Measurements from ENCODE around the gene MACROD2.

The MACROD2 gene

DNA sequence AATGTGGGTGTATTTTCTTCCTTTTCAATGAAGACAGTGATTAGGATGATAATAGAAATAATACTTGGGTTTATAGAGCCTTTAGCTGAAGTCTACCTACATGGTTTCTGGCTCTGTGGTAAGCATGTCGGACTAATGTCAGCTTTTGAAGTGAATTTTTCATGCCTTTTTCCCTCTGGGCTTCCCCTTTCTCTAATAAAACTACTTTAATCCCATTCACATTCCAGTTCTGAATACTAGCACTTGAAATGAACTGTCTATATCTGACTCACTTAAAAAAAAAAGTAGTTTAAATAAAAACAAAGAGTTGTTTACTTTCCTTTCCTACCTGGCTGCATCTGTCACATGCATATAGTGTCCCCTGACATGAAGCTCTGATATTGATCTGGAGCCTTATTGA lies 888.0 kb downstream of the MACROD2 start:
- H3K4me1 Mint-ChIP-seq (ENCODE audit: low read depth) = no peaks in the 10 kb centered on the region
- H3K36me3 Mint-ChIP-seq (ENCODE audit: low read depth) = no peaks in the 10 kb centered on the region
- peaks cover 49% of the 10 kb centered on the region for H3K9me3 Mint-ChIP-seq
- no peak for DNase-seq (ENCODE audit: low spot score)
- H3K4me3 Mint-ChIP-seq = no peak overlapping the region
- H3K27me3 Mint-ChIP-seq (ENCODE audit: low read depth) = no peaks in the 10 kb centered on the region
- no peak overlapping the region for H3K27ac Mint-ChIP-seq

DNA sequence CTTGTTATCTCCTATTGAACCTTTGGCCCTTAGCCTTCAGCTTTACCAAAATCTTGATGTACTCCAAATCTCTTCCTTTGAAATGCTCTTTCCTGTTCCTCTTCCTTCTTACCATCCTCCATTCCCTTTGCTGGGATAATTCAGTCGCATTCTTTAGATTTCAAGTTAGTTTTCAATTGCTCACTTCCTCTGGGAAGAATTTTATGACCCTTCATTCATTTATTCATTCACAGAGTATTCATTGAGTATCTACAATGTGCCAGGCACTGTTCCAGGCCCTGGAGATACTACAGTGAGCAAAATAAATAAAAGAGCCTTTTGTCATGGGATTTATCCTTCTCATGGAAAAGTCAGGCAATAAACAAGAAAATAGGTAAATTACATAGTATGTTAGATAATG lies 890.3 kb downstream of the MACROD2 start:
- Mint-ChIP-seq H3K27ac (no peak overlapping the region), H3K9me3 (peaks cover 57% of the 10 kb centered on the region), H3K27me3 (ENCODE audit: low read depth) (no peaks in the 10 kb centered on the region), H3K36me3 (ENCODE audit: low read depth) (no peaks in the 10 kb centered on the region), H3K4me3 (no peak overlapping the region), H3K4me1 (ENCODE audit: low read depth) (no peaks in the 10 kb centered on the region)
- no peak for DNase-seq (ENCODE audit: low spot score)

DNA sequence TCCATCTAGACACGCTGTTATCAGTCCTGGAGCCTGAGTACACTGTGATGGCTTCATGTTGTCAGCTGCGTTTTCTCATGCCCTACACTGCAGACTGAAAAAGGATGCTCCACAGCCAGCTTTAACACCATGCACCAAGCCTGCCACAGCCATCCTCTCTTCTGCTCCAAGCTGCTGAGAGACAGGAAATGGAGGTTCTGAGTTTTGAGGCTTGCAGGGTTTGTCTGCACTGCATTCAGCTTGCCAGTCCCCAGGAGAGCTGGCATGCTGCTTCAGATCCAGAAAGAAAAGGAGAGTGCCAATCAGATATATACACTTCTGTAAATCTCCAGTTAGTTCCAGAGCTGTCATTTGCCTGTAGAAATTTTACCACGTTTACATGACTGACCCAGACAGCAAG lies 892.8 kb downstream of the MACROD2 start:
- Mint-ChIP-seq H3K27me3 (ENCODE audit: low read depth) (no peaks in the 10 kb centered on the region), H3K4me3 (no peak overlapping the region), H3K27ac (no peak overlapping the region), H3K9me3 (peaks cover 41% of the 10 kb centered on the region), H3K36me3 (ENCODE audit: low read depth) (no peaks in the 10 kb centered on the region), H3K4me1 (ENCODE audit: low read depth) (no peaks in the 10 kb centered on the region)
- DNase-seq (ENCODE audit: low spot score) = no peak

DNA sequence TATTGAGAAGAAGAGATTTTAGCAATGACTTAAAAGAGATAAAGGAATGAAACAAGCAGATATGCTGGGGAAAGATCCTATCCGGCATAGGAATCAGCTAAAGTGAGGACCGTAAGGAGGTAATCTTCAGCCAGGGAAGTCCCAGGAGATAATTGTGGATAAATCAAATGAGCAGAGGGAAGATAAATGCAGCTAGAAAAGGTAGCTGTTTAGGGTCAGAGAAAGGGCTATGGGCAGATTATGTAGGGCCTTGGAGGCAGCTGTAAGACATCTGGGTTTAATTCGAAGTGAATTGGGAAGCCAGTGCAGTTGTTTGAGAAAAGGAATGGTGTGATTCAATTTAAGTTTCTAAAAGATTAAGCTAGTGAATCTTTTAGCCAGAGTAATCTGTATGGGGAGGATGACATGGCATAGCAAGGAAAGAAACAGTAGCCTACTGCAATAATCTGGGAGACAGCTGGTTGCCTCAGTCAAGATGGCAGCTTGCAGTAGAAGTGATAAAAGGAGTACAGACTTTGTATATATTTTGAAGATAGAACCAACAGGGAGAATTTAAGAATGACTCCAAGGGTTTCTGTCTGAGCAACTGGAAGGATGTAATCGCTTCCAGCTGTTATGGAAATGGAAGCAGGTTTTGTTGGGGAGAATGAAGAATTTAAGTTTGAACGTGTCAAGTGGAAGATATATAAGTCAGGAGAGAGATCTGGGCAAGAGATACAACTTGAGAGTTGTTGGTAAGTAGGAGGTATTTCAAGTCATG lies 894.4 kb downstream of the MACROD2 start:
- no peaks in the 10 kb centered on the region for H3K4me1 Mint-ChIP-seq (ENCODE audit: low read depth)

DNA sequence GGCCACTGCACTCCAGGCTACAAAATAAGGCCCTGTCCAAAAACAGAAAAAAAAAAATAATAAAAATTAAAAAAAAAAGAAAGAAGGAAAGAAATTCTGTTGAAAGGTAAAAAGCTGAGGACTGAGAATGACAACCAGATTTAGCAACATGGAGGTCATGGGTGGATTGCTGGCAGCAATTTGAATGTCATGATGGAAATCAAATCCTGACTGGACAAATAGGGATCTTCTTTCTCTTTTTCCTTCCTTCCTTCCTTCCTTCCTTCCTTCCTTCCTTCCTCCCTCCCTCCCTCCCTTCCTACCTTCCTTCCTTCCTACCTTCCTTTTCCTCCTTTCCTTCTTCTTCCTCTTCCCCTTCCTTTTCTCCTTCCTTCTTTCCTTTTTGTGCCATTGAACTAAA lies 895.4 kb downstream of the MACROD2 start:
- no peaks in the 10 kb centered on the region for H3K36me3 Mint-ChIP-seq (ENCODE audit: low read depth)
- no peak overlapping the region for H3K4me3 Mint-ChIP-seq
- no peaks in the 10 kb centered on the region for H3K4me1 Mint-ChIP-seq (ENCODE audit: low read depth)
- H3K9me3 Mint-ChIP-seq = peaks cover 39% of the 10 kb centered on the region
- H3K27ac Mint-ChIP-seq = no peak overlapping the region
- no peaks in the 10 kb centered on the region for H3K27me3 Mint-ChIP-seq (ENCODE audit: low read depth)
- DNase-seq (ENCODE audit: low spot score) = no peak

More for the DNA sequence above, 894.4 kb downstream of the MACROD2 start:
- H3K9me3 Mint-ChIP-seq = peaks cover 41% of the 10 kb centered on the region
- no peak overlapping the region for H3K27ac Mint-ChIP-seq
- H3K36me3 Mint-ChIP-seq (ENCODE audit: low read depth) = no peaks in the 10 kb centered on the region
- no peak for DNase-seq (ENCODE audit: low spot score)
- no peak overlapping the region for H3K4me3 Mint-ChIP-seq
- no peaks in the 10 kb centered on the region for H3K27me3 Mint-ChIP-seq (ENCODE audit: low read depth)

DNA sequence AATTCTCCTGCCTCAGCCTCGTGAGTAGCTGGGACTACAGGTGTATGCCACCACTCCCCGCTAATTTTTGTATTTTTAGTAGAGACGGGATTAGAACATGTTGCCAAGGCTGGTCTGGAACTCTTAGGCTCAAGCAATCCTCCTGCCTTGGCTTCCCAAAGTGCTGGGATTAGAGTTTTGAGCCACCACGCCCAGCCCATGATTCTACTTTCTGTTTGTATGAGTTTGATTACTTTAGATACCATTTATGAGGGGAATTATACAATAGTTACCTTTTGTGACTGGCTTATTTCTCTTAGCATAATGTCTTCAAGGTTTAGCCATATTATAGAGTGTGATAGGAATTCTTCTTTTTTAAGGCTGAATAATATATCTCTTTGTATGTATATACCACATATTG lies 897.5 kb downstream of the MACROD2 start:
- no peak overlapping the region for H3K27ac Mint-ChIP-seq
- H3K27me3 Mint-ChIP-seq (ENCODE audit: low read depth) = no peaks in the 10 kb centered on the region
- no peaks in the 10 kb centered on the region for H3K4me1 Mint-ChIP-seq (ENCODE audit: low read depth)
- no peaks in the 10 kb centered on the region for H3K36me3 Mint-ChIP-seq (ENCODE audit: low read depth)
- peaks cover 30% of the 10 kb centered on the region for H3K9me3 Mint-ChIP-seq
- no peak overlapping the region for H3K4me3 Mint-ChIP-seq
- no peak for DNase-seq (ENCODE audit: low spot score)

DNA sequence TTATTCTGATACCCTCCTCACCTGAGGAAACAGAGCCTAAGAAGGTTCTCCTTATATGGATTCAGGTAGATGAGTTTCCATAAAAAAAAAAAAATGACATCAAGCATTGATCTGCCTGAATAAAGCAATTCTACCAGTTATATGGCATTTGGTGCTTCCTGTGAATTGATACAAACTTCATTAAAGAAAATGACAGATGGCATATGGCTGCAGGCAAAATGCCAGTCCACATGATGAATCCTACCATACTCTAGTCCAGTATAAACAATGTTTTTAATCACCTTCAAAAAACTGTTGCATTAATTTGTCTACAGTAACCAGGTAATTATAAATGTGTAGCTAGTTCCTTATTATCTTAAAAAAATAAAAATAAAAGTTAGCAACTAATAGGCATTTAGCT lies 901.3 kb downstream of the MACROD2 start:
- H3K4me3 Mint-ChIP-seq = no peak overlapping the region
- no peaks in the 10 kb centered on the region for H3K27me3 Mint-ChIP-seq (ENCODE audit: low read depth)
- DNase-seq (ENCODE audit: low spot score) = no peak
- peaks cover 15% of the 10 kb centered on the region for H3K9me3 Mint-ChIP-seq
- no peak overlapping the region for H3K27ac Mint-ChIP-seq
- H3K4me1 Mint-ChIP-seq (ENCODE audit: low read depth) = no peaks in the 10 kb centered on the region
- H3K36me3 Mint-ChIP-seq (ENCODE audit: low read depth) = no peaks in the 10 kb centered on the region

DNA sequence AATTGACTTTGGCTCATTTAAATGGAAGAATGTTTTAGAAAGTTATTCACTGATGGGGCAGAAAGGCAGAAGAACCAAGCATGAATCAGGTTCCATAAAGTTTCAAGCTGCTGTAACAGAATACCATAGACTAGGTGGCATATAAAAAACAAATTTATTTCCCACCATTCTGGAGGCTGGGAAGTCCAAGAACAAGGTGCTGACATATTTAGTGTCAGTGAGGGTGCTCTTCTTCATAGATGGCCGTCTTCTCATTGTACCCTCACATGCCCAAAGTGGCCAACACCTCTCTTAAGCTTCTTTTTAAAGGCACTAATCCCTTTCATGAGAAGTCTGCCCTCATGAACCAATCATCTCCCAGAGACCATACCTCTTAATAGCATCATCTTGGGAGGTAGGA lies 902.3 kb downstream of the MACROD2 start:
- Mint-ChIP-seq H3K9me3 (peaks cover 18% of the 10 kb centered on the region), H3K4me3 (no peak overlapping the region), H3K4me1 (ENCODE audit: low read depth) (no peaks in the 10 kb centered on the region), H3K27me3 (ENCODE audit: low read depth) (no peaks in the 10 kb centered on the region), H3K27ac (no peak overlapping the region), H3K36me3 (ENCODE audit: low read depth) (no peaks in the 10 kb centered on the region)
- DNase-seq (ENCODE audit: low spot score) = no peak

DNA sequence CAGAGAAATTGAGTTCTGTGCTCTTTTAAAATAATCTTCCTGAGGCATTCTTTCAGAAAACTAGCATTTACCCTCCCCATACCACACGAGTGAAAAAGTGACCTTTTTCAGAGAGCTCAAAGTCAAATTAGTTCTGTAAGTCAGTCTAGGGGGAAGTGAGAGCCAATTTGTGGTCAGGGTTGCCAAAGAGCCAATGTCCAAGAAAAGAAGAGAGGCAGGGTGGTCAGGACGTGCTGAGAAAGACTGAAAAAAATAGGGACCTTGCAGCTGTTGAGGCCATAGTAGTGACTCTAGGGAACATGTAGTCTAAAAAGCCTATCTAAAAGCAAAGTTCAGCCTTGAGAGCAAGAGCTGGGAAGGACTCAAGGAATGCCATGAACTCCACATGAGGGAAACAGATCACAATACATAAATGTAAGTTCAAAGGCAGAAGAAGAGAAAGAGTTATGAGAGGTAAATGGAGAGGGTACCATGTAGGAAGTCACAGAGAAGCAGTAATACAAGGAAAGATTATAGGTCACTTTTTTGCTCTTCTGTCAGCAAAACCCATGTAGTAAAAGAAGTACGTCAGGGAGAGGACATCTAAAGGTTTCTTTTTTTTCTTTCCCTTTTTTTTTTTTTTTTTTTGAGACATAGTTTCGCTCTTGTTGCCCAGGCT lies 907.2 kb downstream of the MACROD2 start:
- Mint-ChIP-seq H3K9me3 (peaks cover 29% of the 10 kb centered on the region), H3K36me3 (ENCODE audit: low read depth) (no peaks in the 10 kb centered on the region), H3K4me3 (no peak overlapping the region), H3K4me1 (ENCODE audit: low read depth) (no peaks in the 10 kb centered on the region), H3K27ac (no peak overlapping the region), H3K27me3 (ENCODE audit: low read depth) (no peaks in the 10 kb centered on the region)
- DNase-seq (ENCODE audit: low spot score) = no peak

DNA sequence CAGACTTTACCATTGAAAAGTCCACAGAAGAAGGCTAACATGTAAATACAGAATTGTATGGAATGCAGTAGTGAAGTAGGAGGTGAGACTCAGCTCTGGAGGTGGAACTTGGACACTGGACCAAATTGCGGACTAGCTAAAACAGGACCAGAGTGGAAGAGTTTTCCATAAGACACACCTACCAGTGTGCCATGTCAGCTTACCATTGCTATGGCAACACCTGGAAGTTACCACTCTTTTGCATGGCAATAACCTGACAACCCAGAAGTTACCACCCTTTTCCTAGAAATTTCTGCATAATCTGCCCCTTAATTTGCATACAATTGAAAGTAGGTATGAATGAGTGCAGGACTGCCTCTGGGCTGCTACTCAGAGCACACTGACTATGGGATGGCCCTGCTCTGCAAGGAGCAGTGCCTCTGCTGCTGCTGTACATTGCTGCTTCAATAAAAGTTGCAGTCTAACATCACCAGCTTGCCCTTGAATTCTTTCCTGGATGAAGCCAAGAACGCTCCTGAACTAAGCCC lies 911.7 kb downstream of the MACROD2 start:
- Mint-ChIP-seq H3K4me3 (no peak overlapping the region), H3K36me3 (ENCODE audit: low read depth) (no peaks in the 10 kb centered on the region), H3K9me3 (peaks cover 46% of the 10 kb centered on the region), H3K27me3 (ENCODE audit: low read depth) (no peaks in the 10 kb centered on the region), H3K4me1 (ENCODE audit: low read depth) (no peaks in the 10 kb centered on the region), H3K27ac (no peak overlapping the region)
- no peak for DNase-seq (ENCODE audit: low spot score)

DNA sequence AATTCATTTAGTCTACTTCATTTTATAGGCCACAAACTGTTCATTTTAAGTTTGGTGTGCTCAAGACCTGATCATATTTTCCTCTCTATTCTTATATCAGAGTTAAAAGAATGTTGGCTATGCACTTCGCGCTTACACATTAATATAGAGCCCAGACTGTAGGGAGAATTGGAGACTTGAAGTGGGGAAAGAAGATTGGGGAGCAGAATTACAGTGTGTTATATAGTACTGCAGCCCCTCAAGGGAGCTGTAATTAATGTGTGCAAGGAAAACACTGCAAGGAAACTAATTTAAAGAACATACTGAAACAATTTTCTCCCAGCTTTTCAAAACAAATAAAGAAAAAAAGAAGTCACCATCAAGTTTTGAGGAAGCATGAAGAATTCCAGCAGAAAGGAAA lies 914.8 kb downstream of the MACROD2 start:
- no peaks in the 10 kb centered on the region for H3K36me3 Mint-ChIP-seq (ENCODE audit: low read depth)
- H3K9me3 Mint-ChIP-seq = peaks cover 38% of the 10 kb centered on the region
- DNase-seq (ENCODE audit: low spot score) = no peak
- no peak overlapping the region for H3K27ac Mint-ChIP-seq
- H3K4me3 Mint-ChIP-seq = no peak overlapping the region
- no peaks in the 10 kb centered on the region for H3K27me3 Mint-ChIP-seq (ENCODE audit: low read depth)
- H3K4me1 Mint-ChIP-seq (ENCODE audit: low read depth) = no peaks in the 10 kb centered on the region

DNA sequence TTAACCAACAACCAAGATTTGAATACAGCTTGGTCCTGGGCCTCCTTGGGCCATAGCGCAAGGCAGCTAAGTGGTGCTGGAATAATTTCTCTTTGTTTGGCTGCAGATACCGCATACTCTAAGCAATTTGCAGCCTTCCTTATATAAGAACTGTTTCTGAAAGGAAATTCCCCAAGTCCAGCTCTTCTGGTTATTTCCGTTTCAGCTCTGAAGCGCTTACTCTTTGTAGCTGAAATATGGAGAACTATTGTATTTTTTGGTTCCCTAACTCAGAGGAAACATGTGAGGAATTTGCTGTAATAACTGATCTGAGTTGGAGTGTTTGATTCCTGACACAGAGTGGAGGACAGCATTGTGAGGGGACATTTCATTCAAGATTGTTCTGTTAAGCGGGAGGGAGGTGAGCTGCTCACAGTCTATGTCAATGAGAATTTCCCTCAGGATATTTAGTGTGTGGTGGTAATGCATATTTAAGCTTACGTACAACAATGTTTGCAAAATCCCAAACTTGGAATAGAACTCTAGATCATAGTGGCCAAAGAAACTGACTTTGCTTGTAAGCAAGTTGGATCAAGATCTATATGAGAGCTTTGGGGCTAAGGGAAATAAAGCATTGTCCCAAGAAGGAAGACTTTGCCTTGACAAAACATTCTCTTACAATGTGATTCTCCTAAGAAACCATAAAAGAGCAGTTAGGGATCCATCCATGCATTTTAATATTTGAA lies 918.7 kb downstream of the MACROD2 start:
- H3K4me3 Mint-ChIP-seq = no peak overlapping the region
- H3K36me3 Mint-ChIP-seq (ENCODE audit: low read depth) = no peaks in the 10 kb centered on the region
- no peaks in the 10 kb centered on the region for H3K27me3 Mint-ChIP-seq (ENCODE audit: low read depth)
- no peak overlapping the region for H3K27ac Mint-ChIP-seq
- no peak for DNase-seq (ENCODE audit: low spot score)
- no peaks in the 10 kb centered on the region for H3K4me1 Mint-ChIP-seq (ENCODE audit: low read depth)
- H3K9me3 Mint-ChIP-seq = peaks cover 34% of the 10 kb centered on the region

DNA sequence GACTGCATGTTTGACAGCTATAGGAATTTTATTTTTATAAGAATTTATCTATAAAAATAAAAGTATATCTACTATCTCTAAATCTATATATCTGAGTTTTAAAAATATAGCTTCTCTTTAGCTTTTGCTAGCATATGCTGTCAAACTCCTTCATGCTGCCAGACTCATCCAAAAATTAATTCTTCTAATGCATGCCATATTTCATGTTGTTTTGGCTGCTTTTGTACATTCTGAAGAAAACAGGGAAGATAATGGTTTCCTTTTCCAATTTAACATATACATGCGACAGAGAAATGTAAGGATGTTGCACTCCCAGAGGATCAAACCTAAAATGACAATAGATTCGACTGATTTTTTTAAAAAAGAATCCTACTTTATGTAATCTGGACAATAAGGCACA lies 919.3 kb downstream of the MACROD2 start:
- Mint-ChIP-seq H3K9me3 (peaks cover 31% of the 10 kb centered on the region), H3K36me3 (ENCODE audit: low read depth) (no peaks in the 10 kb centered on the region), H3K27me3 (ENCODE audit: low read depth) (no peaks in the 10 kb centered on the region), H3K27ac (no peak overlapping the region), H3K4me1 (ENCODE audit: low read depth) (no peaks in the 10 kb centered on the region), H3K4me3 (no peak overlapping the region)
- no peak for DNase-seq (ENCODE audit: low spot score)

DNA sequence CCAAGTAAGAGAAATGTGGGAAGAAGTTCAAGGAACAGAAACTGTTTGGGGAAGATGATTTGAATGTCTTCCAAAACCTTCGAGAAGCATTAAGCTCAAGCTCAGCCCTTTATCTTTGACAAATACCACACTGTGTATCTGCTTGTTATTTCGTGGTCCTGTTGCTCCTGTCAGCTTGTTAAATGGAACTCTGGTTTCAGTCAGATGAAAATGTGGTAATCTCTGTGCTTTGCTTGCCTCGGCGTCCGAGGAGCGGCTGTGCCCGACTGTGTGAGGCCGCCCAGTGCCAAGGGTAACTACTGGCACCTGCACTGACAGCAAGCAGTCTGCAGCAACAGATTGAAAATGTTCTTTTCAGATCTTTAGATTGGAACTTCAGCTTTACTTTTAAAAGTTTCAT lies 920.0 kb downstream of the MACROD2 start:
- H3K36me3 Mint-ChIP-seq (ENCODE audit: low read depth) = no peaks in the 10 kb centered on the region
- H3K4me3 Mint-ChIP-seq = no peak overlapping the region
- no peaks in the 10 kb centered on the region for H3K27me3 Mint-ChIP-seq (ENCODE audit: low read depth)
- H3K4me1 Mint-ChIP-seq (ENCODE audit: low read depth) = no peaks in the 10 kb centered on the region
- DNase-seq (ENCODE audit: low spot score) = no peak
- H3K27ac Mint-ChIP-seq = no peak overlapping the region
- H3K9me3 Mint-ChIP-seq = peaks cover 27% of the 10 kb centered on the region
